Transverse colon (tissue), 4 donors: ENCODE results near the gene DGCR6. TPM values are rescaled to one million over a fixed set of nuclear protein-coding genes. Genes with fewer than 3 reads are reported as not detected.
"Not testable (repeated sequence)": the region's sequence is repeated elsewhere in the genome, so short reads cannot be mapped to it uniquely, and the experiment has no call there.

Source experiments
- DNase-seq: peaks from one replicate; pipeline ENCODE4 v3.0.0-alpha.2; 2019
- H3K27ac ChIP-seq, 4 donors: fragments of 200-600 bp; sonication (generic); 2 replicates each; pipeline ENCODE4 v1.5.1; 2016 to 2018; ENCODE audit warnings: inconsistent platforms in 4 of 4
- H3K27me3 ChIP-seq: fragments of 200-600 bp; sonication (generic); 2 replicates; pipeline ENCODE4 v1.5.1; 2017; ENCODE audit warnings: inconsistent platforms
- H3K36me3 ChIP-seq, 4 donors: fragments of 200-600 bp; sonication (generic); 2 replicates each; pipeline ENCODE4 v1.5.1; 2017 to 2019; ENCODE audit warnings: inconsistent platforms in 4 of 4
- H3K4me1 ChIP-seq, 4 donors: fragments of 200-600 bp; sonication (generic); 2 replicates each; pipeline ENCODE4 v1.5.1; 2017 to 2020; ENCODE audit warnings: inconsistent platforms in 4 of 4
- H3K4me3 ChIP-seq, 4 donors: fragments of 200-600 bp; sonication (generic); 1 replicate in 1 of 4; 2 replicates in 3 of 4; pipeline versions ENCODE4 v1.5.1 to v1.6.1; 2017 to 2019; ENCODE audit warnings: inconsistent platforms in 4 of 4
- H3K9me3 ChIP-seq, 2 donors: fragments of 200-600 bp; sonication (generic); 2 replicates each; pipeline ENCODE4 v1.5.1; 2017 to 2019; ENCODE audit warnings: inconsistent platforms in 2 of 2
- EP300 ChIP-seq: sonication (generic); formaldehyde crosslinking; IDR thresholded peaks from one replicate; pipeline ENCODE4 v1.6.1; 2017; ENCODE audit warnings: antibody characterized with exemption, low read depth
- POLR2A ChIP-seq: fragments of 450-650 bp; IDR thresholded peaks from one replicate; pipeline ENCODE4 v1.6.1; 2016; ENCODE audit warnings: antibody characterized with exemption, mild to moderate bottlenecking, moderate library complexity
- POLR2AphosphoS5 ChIP-seq, 3 donors: sonication (generic); formaldehyde crosslinking; IDR thresholded peaks; one replicate each; pipeline ENCODE4 v1.6.1; 2016; ENCODE audit warnings: antibody characterized with exemption in 3 of 3
- WGBS, 2 donors: methylation state at CpG; one replicate each; pipeline ENCODE4 v1.1.5; 2018; ENCODE audit warnings: low coverage in 1 of 2; 5-methylcytosine and 5-hydroxymethylcytosine counted together
- in situ Hi-C, 4 donors: fragments of 200-750 bp; cut with MboI; loops; one replicate each; pipeline versions ENCODE4 v1.15.0 to v1.15.1; 2017; ENCODE audit warnings: low sequenced_read_pairs in 3 of 4, low pct_ligation_motif_present in 1 of 4, low pct_unique_long_range_greater_than_20kb in 1 of 4
- intact Hi-C: fragments of 100-400 bp; cut with DNase I; formaldehyde crosslinking; loops from one replicate; pipeline ENCODE4 v1.15.1; 2023; ENCODE audit warnings: low total_unique reads
- total RNA-seq, 4 donors: library from RNA; depleted of rRNA; stranded (reverse); fragments of >200 nt; gene quantifications; one replicate each; pipeline ENCODE4 v1.1.0, GENCODE V29; 2016
- TF ChIP-seq, protein P1 (sequence below), 5 experiments: fragments of 200-600 bp in 3 of 5; fragments of 450-650 bp in 2 of 5; sonication (generic) in 3 of 5; IDR thresholded peaks; 1 replicate in 2 of 5; 2 replicates in 3 of 5; pipeline ENCODE4 v1.5.1; 2016 to 2017; ENCODE audit warnings: antibody characterized with exemption in 5 of 5, inconsistent platforms in 3 of 5, mild to moderate bottlenecking in 2 of 5, moderate library complexity in 1 of 5

The DGCR6 gene
- total RNA-seq: 1 to 10 TPM in 2 of 4 donors, under 1 TPM in 1, not detected in 1; 0.79 to 3.4 (median 1.5) TPM

DNA sequence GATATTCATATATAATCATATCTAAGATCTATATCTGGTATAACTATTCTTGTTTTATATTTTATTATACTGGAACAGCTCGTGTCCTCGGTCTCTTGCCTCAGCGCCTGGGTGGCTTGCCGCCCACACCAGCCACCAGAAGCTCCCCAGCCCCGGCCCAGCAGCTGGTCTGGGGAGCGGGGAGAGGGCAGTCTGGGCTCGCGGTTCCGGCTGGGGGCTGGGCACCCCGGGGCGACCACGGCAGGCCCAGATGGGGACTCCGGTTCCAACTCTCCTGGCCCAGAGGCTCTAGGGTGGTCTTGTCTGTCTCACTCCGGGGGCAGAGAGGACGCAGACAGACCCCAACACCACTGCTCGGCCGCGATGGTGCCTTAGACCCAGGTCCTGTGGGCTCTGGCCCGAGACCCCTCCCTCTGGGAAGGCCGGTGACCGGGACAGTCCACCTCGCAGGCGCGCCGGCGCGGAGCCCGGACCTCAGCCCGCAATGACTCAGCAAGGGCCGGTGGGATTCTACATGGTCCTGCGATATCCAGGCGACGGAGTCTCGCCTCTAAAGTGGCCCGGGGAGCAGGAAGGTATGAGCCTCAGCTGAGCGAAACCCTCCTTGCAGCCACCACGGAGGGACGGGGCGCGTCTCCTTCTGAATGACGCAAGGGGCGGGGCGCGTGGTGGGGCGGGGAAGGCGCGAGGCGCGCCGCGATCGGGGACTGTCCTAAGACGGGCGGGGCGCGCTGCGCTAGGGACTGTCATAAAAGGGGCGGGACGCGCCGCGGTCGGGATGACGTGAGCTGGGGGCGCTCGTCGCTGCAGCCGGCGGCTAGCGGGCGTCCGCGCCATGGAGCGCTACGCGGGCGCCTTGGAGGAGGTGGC is at the start of gene DGCR6:
Gene DGCR6, plus strand, starts transcription at position 781 of the 870 bp plus-strand sequence. Its CDS starts 55 bp downstream, at position 836.
- no peaks in the 10 kb centered on the region for H3K36me3 ChIP-seq
- no peak for TF ChIP-seq POLR2AphosphoS5 (IDR thresholded peaks at IDR 0.05)
- TF ChIP-seq, protein P1, sequence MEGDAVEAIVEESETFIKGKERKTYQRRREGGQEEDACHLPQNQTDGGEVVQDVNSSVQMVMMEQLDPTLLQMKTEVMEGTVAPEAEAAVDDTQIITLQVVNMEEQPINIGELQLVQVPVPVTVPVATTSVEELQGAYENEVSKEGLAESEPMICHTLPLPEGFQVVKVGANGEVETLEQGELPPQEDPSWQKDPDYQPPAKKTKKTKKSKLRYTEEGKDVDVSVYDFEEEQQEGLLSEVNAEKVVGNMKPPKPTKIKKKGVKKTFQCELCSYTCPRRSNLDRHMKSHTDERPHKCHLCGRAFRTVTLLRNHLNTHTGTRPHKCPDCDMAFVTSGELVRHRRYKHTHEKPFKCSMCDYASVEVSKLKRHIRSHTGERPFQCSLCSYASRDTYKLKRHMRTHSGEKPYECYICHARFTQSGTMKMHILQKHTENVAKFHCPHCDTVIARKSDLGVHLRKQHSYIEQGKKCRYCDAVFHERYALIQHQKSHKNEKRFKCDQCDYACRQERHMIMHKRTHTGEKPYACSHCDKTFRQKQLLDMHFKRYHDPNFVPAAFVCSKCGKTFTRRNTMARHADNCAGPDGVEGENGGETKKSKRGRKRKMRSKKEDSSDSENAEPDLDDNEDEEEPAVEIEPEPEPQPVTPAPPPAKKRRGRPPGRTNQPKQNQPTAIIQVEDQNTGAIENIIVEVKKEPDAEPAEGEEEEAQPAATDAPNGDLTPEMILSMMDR (IDR thresholded peaks at IDR 0.05): no peak
- TF ChIP-seq EP300: no peak
- TF ChIP-seq POLR2A: no peak
- no peak within 1 kb of the TSS for H3K27ac ChIP-seq
- no CpG with 5 or more reads among the region's 77 CpGs for WGBS, 2 donors
- in situ Hi-C loops (no loop called here), intact Hi-C loops (no loop called here)
- DNase-seq: no peak
- no peaks in the 10 kb centered on the region for H3K4me1 ChIP-seq
- no peaks in the 10 kb centered on the region for H3K9me3 ChIP-seq
- no peak within 1 kb of the TSS for H3K4me3 ChIP-seq
- no peaks in the 10 kb centered on the region for H3K27me3 ChIP-seq

DNA sequence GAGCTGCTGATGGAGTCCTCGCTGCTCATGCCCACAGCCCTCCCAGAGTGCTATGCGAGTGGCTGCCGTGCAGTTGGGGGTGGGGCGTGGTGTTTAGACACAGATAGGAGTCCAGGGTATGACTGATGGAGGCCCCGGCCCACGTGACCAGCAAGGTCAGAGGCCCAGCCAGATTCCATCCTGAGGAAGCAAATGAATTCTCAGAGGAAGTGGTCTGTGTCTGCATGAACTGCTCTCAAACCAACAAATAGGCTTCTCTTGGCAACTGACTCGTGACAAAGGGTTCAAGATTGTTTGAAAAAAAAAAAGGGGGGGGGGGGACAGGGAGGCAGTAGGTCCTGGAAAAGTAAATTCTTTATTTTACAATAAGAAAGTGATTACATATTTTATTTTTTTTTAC is 46.8 kb upstream of the DGCR6 start:
- H3K9me3 ChIP-seq, H3K27ac ChIP-seq, H3K27me3 ChIP-seq, DNase-seq, in situ Hi-C loops, H3K4me1 ChIP-seq, H3K4me3 ChIP-seq, H3K36me3 ChIP-seq, intact Hi-C loops: not testable (repeated sequence)
- no CpG with 5 or more reads among the region's 7 CpGs for WGBS, 2 donors

DNA sequence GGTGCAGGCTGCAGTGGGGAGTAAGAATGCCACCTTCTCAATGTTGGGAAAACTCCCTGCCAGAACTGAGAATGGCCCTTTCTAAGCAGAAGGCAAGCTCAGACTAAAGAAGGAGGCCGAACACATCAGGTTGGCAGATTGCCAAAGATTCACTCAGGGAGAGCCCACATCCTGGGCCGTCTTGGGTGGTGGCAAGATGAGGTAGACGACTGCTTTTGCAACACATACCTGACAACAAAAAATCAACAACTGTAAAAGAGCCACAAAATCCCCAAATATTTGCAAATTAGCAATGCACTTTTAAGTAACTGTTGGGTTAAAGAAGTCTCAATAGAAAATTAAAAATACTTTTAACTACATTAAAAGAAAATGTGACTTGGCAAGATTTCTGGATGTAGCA is 24.9 kb upstream of the DGCR6 start:
- intact Hi-C loops, H3K4me1 ChIP-seq, in situ Hi-C loops, H3K9me3 ChIP-seq, H3K36me3 ChIP-seq, H3K27ac ChIP-seq, H3K27me3 ChIP-seq, H3K4me3 ChIP-seq: not testable (repeated sequence)
- DNase-seq: peak; percentile 11
- 20 to 34% methylated on average over 2 to 3 of the region's 3 CpGs for WGBS, 2 donors

DNA sequence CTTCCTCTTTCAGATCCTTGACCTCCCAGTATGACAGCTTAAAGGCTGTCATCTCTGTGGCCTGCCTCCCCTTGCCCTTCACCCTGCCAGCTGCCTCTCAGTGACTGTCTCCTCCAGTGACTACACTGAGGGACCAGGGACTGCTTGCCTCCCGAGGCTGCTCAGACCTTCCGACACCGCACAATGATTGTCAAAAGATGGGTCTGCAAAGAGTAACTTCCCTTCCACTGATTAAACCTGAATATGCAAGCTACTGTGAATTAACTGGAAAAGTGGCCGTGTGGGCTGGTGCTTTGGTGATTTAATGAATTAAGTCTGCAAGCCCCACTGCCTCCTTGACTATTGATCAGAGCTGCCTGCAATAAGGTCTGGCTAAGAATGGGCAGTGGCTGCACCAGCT is 21.7 kb upstream of the DGCR6 start:
- H3K27ac ChIP-seq, DNase-seq, H3K4me1 ChIP-seq, intact Hi-C loops, H3K36me3 ChIP-seq, in situ Hi-C loops, H3K9me3 ChIP-seq, H3K4me3 ChIP-seq, H3K27me3 ChIP-seq: not testable (repeated sequence)
- 81% methylated on average over 4 of the region's 4 CpGs; no CpG with 5 or more reads in 1 of the 2 donors for WGBS, 2 donors

DNA sequence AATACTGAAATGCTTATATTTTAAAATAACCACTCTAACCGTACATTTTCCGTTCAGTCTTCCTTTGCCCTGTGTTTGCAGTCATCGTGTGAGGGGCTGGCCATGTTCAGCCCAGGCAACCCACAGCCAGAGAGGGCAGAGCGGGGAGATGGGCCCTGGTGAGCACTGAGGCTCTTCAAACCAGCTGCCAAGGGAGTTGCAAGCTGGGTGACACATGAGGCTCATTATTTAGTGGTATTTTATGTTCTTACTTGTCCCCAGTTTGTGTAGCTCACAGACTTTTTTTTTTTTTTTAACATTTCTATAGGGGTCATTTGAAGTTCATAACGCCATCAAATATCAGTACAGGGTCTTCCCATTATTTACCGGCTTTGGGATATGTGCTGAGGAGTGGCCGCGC is 18.0 kb upstream of the DGCR6 start:
- Histone ChIP-seq H3K4me1 (no peaks in the 10 kb centered on the region), H3K27me3 (no peaks in the 10 kb centered on the region), H3K9me3 (no peaks in the 10 kb centered on the region), H3K36me3 (no peaks in the 10 kb centered on the region), H3K4me3 (no peak overlapping the region), H3K27ac (no peak overlapping the region)
- in situ Hi-C loops: no loop called here
- 67% methylated on average over 1 of the region's 8 CpGs; no CpG with 5 or more reads in 1 of the 2 donors for WGBS, 2 donors
- TF ChIP-seq EP300 (no peak), POLR2AphosphoS5 (IDR thresholded peaks at IDR 0.05) (no peak)
- TF ChIP-seq, protein P1 (IDR thresholded peaks at IDR 0.05): no peak
- intact Hi-C loops: no loop called here
- no peak for DNase-seq

DNA sequence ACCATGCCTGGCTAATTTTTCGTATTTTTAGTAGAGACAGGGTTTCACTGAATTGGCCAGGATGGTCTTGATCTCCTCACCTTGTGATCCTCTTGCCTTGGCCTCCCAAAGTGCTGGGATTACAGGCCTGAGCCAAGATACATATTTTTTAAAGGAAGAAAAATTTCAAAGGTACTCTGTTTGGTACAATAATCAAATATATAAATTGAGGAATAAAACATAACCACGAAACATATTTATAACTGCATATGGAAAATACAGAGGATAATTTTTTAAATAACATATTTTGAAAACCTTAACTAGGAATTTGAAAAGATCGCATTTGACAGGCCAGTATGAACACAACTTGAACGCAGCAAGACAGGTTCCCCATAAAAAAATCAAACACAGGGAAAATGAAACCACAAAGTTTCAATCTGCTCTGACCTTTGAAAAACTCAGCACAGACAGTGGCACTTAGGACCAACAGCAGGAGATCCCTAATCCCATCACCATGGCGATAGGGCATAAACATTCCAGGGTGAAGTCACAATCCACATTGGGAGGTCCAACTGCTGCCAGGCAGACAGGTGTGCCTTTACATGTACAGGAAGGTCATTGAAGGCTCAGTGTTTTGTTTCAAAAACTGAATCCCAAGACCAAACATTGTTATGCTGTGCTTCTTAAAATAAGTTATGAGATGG is 15.5 kb upstream of the DGCR6 start:
- in situ Hi-C loops, H3K27me3 ChIP-seq, H3K27ac ChIP-seq, DNase-seq, H3K4me3 ChIP-seq, H3K9me3 ChIP-seq, H3K4me1 ChIP-seq, H3K36me3 ChIP-seq, intact Hi-C loops: not testable (repeated sequence)
- 70% methylated on average over 1 of the region's 5 CpGs; no CpG with 5 or more reads in 1 of the 2 donors for WGBS, 2 donors

DNA sequence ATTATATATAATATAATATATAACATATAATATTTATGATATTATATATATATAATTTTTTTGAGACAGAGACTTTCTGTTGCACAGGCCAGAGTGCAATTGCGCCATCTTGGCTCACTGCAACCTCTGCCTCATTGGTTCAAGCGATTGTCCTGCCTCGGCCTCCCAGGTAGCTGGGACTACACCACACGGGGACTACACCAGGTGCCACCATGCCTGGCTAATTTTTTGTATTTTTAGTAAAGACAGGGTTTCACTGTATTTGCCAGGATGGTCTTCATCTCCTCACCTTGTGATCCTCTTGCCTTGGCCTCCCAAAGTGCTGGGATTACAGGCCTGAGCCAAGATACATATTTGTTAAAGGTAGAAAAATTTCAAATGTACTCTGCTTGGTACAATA is 12.3 kb upstream of the DGCR6 start:
- WGBS, 2 donors: no CpG with 5 or more reads among the region's 4 CpGs
- intact Hi-C loops, H3K4me3 ChIP-seq, DNase-seq, H3K4me1 ChIP-seq, H3K36me3 ChIP-seq, H3K9me3 ChIP-seq, H3K27ac ChIP-seq, in situ Hi-C loops, H3K27me3 ChIP-seq: not testable (repeated sequence)

DNA sequence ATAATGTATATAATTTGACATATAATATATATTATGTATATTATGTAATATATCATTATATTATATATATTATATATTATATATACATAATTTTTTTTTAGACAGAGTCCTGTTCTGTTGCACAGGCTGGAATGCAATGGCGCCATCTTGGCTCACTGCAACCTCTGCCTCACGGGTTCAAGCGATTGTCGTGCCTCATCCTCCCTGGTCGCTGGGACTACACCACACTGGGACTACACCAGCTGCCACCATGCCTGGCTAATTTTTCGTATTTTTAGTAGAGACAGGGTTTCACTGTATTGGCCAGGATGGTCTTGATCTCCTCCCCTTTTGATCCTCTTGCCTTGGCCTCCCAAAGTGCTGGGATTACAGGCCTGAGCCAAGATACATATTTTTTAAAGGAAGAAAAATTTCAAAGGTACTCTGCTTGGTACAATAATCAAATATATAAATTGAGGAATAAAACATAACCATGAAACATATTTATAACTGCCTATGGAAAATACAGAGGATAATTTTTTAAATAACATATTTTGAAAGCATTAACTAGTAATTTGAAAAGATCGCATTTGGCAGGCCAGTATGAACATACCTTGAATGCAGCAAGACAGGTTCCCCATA is 10.0 kb upstream of the DGCR6 start:
- H3K9me3 ChIP-seq, H3K4me3 ChIP-seq, in situ Hi-C loops, DNase-seq, H3K4me1 ChIP-seq, intact Hi-C loops, H3K27me3 ChIP-seq, H3K36me3 ChIP-seq, H3K27ac ChIP-seq: not testable (repeated sequence)
- WGBS, 2 donors: 96% methylated on average over 6 of the region's 7 CpGs; no CpG with 5 or more reads in 1 of the 2 donors
